ENCODE data around the gene PXK.

DNA sequence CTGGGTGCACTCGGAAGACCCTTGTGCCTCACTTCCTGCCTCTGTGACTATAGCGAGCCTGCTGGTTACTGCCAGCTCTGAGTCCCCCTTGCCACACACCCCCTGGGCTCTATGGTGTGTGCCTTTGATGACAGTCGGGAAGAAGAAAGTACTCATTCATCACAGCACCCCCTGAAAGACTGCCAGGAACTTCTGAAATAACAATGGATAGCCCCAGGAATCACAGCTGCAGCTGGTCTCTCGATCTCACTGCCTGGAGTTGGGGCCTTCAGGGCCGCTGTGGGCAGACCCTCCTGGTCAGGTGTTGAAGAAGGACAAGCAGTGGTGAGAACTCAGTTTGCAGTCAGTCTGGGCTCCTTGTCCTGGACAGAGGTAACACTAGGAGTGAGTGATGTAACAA, 36.4 kb upstream of the PXK start:
- TF ChIP-seq, protein P1, sequence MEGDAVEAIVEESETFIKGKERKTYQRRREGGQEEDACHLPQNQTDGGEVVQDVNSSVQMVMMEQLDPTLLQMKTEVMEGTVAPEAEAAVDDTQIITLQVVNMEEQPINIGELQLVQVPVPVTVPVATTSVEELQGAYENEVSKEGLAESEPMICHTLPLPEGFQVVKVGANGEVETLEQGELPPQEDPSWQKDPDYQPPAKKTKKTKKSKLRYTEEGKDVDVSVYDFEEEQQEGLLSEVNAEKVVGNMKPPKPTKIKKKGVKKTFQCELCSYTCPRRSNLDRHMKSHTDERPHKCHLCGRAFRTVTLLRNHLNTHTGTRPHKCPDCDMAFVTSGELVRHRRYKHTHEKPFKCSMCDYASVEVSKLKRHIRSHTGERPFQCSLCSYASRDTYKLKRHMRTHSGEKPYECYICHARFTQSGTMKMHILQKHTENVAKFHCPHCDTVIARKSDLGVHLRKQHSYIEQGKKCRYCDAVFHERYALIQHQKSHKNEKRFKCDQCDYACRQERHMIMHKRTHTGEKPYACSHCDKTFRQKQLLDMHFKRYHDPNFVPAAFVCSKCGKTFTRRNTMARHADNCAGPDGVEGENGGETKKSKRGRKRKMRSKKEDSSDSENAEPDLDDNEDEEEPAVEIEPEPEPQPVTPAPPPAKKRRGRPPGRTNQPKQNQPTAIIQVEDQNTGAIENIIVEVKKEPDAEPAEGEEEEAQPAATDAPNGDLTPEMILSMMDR (conservative IDR thresholded peaks at IDR 0.05 in 1 of 2, IDR thresholded peaks at IDR 0.05 in 1 of 2; ENCODE audit: low read depth in 1 of 2, low read length in 2 of 2): no peak
- no peak for TF ChIP-seq EZH2 (IDR thresholded peaks at IDR 0.05; ENCODE audit: low read length, missing control alignments)

All from fibroblast of lung (primary cell).